GM12875 (cell line): ENCODE measurements around the gene ERO1B.
"Not testable (repeated sequence)": the region's sequence is repeated elsewhere in the genome, so short reads cannot be mapped to it uniquely, and the experiment has no call there.

Source experiments
- H3K4me3 ChIP-seq: one replicate; pipeline ENCODE4 v1.5.1; 2011; ENCODE audit warnings: low read depth, low read length, control low read depth
- CTCF ChIP-seq: IDR thresholded peaks from 2 replicates; pipeline ENCODE4 v1.5.1; 2011; ENCODE audit warnings: low read depth, mild to moderate bottlenecking, control low read depth, inconsistent platforms, low read length, moderate library complexity, borderline replicate concordance; ENCODE audit not compliant: insufficient read depth

Gene ERO1B

GRCh38 chr1:236320671-236321070 is 38.9 kb upstream of the ERO1B start:
- TF ChIP-seq CTCF, result no peak
- no peak overlapping the region for H3K4me3 ChIP-seq

GRCh38 chr1:236320214-236320613 is 38.5 kb upstream of the ERO1B start:
- TF ChIP-seq CTCF, result no peak

GRCh38 chr1:236316437-236316836 is 34.7 kb upstream of the ERO1B start:
- H3K4me3 ChIP-seq, result no peak overlapping the region
- no peak for TF ChIP-seq CTCF

More at GRCh38 chr1:236320214-236320613, 38.5 kb upstream of the ERO1B start:
- no peak overlapping the region for H3K4me3 ChIP-seq

GRCh38 chr1:236315518-236315917 is 33.8 kb upstream of the ERO1B start:
- H3K4me3 ChIP-seq, result no peak overlapping the region
- no peak for TF ChIP-seq CTCF

- no peak for TF ChIP-seq CTCF
- no peak overlapping the region for H3K4me3 ChIP-seq
Observed at GRCh38 chr1:236315092-236315491, 33.3 kb upstream of the ERO1B start.

- not testable (repeated sequence) for H3K4me3 ChIP-seq
Observed at GRCh38 chr1:236314050-236314449, 32.3 kb upstream of the ERO1B start.

GRCh38 chr1:236313427-236313826 is 31.7 kb upstream of the ERO1B start:
- no peak overlapping the region for H3K4me3 ChIP-seq

More at GRCh38 chr1:236313427-236313826, 31.7 kb upstream of the ERO1B start:
- TF ChIP-seq CTCF, result no peak
